Ecto neural progenitor cell (in vitro differentiated cells): Measurements from ENCODE around the gene PDLIM7.

Experiments
- DNase-seq: peaks from one replicate; pipeline ENCODE4 v3.0.0-alpha.2; 2018; ENCODE audit warnings: low spot score

The PDLIM7 gene

DNA sequence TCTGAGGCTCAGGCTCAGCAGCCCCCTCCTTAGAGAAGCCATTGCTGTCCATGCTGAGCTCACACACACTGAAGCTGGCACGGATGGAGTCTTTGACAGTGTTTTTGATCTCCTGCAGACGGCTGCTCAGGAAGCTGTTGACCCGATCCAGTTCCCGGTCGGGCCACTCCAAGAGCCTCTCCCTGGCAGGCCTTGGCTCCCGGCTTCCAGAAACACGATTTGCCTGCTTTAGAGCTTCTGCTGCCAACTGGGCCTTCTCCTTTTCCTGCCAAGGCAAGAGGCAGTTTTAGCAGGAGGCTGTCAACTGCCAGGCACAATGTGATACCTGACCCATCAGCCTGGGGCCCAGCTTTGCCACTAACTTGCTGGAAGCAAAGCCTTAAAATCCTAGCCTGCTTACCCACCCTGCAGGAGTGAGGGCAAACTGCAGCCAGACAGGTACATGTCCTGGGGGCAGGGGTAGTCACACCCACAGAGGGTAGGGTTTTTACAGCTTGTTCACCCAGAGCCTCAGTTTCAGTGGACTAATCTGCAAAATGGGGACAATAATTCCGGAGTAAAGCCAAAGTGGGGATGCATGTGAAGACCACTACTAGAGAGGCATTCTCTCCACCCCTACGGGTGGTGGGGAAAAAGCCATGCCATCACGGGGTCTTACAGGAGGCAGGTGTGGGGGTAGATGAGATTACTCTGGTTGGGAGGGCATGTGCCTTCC lies 27.7 kb upstream of the PDLIM7 start:
- DNase-seq, result no peak

DNA sequence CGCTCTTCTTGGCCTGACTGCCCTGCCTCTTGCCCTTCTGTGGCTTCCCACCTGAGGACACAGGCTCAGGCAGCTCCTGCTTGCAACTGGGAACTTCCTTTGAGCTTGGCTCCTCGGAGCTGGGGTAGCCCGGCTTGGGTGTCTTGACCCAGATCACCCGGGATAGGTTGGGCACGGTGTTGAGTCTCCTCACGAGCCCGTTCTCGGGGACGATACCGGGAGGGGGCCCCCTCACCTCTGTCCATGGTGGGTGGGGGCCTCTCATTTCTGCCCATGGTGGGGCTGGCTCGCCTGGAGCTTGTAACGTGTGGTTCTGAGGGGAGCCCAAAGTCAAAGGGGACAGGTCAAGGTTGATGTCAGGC lies 27.1 kb upstream of the PDLIM7 start:
- DNase-seq, result no peak

DNA sequence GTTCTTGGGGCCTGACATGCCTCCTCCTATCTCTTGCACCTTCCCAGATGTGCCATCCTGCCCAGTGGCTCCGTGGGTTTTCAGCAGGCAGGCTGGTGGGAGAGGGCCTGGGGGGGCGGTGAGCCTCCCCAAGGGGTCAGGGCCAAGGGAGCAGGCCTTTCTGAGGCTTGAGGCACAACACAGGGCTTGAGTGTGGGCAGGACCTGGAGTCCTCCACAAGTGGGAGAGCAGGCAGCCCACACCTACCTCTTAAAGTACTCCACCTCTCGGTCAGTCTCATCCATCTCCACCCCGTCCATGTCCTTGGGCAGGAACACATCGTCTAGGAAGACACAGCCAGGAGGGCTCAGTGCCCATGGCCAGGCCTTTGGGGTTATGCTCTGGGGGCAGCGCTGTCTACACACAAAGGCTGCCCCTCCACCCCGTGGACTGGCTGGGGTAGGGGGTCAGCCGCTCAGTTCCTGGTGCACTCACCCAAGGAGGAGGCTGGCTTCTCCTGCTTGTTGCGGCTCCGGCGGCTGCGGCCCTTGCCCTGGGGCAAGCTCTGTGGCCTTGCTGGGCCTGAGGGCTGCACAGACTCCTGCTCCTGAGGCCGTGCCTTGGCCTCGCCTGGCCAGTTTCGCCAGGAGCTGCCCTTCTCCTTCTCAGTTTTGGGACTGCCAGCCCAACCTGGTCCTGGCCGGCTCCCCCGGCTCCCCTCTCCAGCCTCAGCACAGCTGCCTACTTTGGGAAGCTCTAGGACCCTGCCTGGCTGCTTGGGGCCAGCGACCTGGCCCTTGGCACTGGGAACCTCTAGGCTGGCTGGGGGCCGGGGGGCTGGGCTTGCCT lies 26.5 kb upstream of the PDLIM7 start:
- DNase-seq, result no peak

DNA sequence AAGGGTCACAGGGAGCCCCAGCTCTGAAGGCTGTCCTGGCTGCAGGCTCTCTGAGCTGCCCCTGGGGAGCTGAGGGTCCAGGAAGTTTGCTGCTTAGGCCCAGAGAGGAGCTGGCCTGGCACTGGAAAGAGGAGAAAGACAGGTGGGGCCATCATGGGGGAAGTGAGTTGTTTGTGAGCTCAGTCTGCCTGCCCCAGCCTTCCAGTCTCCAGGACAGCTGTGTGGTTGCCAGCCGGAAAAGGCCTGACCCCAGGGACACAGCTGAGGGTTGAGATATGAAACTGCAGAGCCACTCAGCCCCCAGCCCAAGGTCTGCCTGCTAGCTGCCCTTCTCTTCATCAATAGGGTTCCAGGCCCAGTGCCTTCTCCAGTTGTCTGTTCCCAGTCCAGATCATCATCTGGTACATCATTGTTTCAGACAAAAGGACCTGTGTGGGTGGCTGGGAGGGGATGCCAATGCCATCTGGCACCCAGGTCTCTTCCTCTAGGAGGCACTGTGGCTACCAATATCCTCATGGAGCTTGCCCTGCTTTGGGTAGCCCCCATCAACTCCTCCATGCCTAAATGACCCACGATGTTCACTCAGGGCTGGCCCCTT lies 23.6 kb upstream of the PDLIM7 start:
- no peak for DNase-seq

DNA sequence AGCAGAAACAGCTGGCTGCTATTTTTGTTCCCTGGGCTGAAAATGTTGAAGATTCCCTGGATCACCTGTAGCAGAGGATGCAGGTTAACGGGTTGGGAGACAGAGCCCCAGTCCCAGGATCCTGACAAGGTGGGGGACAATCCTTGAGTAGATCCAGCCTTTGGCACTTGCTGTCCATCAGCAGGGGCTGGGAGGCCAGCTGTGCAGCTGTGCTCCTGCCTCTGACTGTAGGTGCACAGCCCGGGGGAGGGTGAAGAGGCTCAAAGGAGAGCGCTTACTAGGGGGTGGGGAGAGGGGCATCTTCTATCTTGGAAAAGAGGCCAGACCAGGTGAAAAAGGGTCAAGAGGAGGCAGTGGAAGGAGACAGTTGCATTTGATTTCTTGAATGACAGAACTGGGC lies 22.9 kb upstream of the PDLIM7 start:
- no peak for DNase-seq

DNA sequence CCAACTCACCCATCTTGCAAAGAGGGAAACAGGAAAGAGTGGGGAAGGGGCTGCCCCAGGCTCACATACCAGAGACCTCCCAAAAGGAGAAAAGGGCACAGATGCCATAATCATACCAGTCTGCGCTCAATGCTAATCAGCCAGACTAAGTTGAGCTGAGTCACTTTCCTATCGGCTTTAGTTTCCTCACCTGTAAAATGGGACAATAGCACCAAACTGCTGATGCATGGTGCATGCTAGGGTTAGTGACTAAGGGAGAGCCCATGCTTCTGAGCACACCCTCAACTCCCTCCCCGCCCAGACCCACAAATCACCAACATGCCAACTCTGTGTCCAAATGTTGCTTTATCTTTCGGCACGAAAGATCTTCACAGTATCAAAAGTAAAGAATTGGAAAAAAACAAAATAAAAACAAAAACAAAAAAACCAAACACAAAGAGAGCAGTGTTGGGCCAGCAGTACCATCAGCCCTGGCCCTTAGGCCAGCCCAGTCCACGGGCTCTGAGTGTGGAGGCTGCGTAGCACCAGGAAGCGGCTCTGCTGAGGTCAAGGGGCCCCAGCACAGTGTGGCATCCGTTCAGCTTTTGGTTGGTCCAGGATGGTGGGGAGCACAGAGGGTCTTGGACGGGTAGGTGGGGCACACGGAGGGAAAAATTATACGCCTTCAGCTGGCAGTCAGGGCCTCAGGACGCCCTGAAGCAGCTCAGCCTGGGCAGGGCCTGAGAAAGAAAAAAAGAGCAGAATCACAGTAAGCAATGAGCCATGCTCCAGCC lies 22.2 kb upstream of the PDLIM7 start:
- no peak for DNase-seq

DNA sequence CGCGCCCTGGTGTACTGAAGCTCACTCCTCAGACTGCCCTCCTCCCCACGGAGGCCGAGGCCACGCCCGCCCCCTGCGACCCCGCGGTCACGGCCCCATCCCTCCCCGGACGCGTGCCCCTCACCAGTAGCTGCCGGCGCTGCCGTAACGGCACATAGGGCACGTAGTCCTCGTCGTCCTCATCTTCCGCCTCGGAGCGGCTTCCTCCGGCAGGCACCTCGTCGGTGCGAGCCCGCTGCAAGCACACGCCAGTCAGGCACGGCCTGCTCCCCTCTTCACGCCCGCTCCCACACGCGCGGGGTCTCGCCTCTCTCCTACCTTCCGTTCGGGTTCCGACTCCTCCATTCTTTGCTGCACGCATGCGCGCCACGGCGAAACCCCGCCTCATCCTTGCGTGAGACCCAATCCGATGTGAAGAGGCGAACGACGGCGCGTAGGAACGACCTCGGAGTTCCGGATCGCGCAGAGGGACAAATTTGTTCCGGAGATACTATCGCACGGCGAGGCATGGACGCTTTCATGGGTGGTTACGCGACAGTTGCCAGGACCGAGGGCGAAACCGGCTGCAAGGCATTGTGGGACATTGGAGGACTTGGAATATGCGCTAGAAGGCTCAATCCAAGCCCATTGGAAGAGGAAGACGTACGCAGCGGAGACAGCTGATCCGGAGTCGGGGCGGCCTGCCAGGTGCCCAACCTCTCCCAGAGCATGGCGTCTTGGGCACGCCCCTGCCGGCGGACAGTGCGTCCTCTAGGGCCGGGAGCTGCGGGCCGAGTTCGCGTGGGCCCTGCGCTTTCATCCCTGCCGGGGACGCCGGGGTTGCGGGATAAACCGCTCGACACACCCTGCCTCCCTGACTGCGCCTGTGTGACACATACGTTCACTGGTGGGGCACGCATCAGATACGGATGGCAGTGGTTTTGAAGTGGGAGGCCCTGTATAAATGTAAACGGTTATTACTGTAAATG lies 19.5 kb upstream of the PDLIM7 start, which contains the start of gene DDX41:
DDX41 (minus strand) TSS at position 361 of the 968 bp plus-strand sequence; CDS start at position 345, 16 bp downstream.
- peak; percentile 97 for DNase-seq

DNA sequence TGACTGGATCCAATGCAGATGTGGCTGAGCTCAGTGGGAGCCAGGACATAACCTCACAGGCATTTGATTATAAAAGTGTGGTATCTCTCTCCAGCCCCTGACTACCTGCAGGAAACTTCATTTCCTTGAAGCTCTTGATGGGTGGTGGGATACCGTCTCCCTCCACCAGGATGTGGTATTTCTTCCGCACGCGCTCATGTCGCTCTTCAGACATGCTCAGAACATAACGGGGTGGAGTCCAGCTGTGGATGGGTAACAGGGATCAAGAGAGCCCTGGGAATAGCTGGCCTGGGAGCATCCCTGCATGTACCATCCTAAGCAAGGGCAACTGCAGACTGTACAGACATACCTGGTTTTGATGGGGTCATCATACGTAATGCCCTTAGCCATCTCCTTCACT lies 18.2 kb upstream of the PDLIM7 start:
- DNase-seq, result no peak

DNA sequence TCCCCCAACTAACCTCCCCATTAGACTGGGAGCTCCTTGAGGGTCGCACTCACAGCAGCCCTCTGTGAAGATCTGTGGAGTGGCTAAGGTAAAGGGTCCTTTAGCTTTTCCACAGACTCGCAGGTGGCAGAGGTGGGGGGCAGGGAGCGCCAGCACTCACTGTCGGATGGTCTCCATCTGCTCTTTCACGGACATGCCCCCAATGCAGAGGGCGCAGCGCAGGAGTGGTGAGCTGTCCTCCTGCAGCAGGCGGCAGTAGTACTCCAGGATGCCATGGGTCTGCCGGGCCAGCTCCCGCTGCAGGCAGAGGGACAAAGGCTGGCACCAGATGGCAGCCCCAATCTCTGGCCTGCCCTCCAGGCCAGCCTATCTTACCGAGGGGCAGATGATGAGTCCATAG lies 17.1 kb upstream of the PDLIM7 start:
- DNase-seq, result no peak

DNA sequence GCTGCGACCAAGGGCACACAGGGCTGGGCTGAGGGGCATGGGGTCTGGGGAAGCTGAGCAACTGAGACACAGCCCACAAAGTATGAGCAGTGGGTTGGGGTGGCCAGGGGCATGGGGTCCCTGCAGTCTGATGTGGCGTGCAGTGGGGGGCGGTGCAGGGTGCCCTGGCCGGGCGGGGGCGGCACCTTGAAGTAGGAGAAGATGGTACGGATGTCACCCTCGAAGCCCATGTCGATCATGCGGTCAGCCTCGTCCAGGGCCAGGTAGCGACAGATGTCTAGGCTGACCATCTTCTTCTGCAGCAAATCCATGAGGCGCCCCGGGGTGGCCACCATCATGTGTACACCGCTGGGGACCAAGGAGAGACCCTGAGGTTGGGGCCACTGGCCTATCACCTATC lies 16.1 kb upstream of the PDLIM7 start:
- no peak for DNase-seq

DNA sequence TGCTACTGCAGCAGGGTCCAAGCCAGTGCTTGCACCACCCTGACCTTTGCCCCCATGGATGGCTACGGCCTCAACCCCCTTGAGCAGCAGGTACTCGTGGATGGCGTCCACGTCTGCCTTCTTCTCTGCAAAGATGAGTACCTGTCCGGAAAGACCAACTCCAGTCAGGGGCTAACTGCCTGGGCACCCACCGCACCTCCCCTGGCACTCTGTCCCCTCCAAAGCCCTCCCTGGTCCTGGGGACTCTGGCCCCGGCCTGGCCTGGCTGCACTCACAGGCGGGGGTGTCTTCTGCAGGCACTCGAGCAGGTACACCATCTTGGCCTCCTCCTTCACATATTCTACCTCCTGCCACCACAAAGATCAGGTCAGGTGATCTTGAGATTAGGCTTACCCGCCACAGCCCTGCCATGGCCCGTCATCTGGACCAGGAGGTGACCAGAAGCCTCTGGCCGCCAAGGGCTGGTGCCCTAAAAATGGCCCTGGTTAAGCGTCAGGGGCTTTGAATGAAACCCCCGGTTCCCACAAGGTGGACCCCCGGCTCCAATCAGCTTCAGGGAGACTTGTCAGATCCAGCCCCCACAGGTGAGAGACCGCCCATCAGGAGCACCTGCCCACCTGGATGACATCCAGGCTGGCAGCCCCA lies 15.5 kb upstream of the PDLIM7 start:
- DNase-seq, result no peak

DNA sequence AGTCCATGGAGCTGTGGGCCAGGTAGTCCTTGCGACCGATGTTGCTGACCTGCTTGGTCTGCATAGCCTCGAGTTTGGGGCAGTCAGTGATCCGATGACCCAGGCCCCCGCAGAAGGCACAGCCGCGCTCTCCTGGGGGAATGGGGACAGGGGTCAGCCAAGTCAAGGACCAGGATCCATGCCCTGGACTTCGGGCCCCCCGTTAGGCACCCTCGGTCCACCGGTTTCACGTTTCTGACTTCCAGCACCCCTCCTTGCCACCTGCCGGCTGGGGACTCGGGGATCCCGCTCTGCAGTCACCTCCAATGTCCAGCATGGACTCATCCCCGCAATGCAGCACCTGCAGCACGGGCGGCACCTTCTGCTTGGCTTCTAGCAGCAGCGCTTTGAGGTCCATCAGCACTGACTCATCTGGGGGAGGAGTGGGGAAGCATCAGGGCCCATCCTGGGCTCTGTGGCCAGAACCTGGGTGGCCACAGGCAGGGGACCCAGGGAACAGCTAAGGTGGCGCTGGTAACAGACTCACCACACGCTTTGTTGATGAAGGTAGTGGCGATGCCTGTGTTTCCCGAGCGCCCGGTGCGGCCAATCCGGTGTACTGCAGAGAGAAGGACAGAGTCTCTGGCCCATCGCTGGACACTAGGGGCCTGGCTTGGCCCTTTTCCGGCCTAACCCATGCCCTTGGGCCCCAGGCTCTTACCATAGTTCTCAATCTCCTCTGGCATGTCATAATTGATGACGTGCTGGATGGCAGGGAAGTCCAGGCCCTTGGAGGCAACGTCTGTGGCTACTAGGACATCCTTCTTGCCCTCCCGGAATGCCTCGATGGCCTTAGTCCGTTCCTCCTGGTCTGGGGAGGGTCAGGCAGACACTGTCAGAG lies 14.6 kb upstream of the PDLIM7 start:
- DNase-seq, result no peak

DNA sequence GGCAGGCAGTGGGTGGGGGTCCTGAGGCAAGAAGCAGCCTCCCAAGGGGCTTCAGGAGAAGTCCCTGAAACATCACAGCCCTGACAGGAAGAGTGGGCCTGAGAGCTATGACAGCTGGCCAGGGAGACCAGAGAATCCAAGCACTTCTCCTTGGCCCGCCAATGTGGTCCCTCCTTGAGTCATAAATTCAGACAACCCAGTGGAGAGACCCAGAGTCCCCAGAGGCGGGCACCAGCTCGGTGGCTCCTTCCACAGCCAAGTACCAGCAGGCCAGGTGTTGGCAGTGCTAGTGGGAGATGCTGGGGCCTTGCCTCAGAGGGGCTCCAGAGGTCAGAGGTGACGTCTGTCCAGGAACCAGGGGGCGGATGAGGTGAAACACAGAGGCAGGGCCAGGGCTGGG lies 13.8 kb upstream of the PDLIM7 start:
- no peak for DNase-seq

DNA sequence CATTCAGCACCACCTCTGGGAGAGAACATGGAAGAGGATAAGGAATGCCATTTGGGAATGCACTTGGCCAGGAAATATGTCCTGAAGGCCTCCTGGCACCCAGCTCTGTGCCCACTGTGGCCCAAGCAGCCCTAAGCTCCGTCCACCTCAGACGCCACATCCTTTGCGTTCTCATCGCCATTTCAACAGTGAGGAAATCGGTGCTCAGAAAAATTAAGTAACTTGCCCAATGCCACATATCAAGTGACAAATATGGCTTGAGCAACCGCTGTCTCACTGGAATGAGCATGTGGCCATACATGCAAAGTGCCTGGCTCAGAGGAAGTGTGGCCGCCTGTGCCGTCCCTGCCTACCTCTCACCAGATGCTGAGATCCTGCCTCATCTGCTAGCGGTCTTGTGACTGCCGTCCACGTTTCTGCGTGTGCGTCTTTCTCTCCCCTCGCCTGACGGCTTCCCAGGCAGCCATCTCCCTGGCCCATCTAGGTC lies 13.2 kb upstream of the PDLIM7 start:
- DNase-seq, result no peak

DNA sequence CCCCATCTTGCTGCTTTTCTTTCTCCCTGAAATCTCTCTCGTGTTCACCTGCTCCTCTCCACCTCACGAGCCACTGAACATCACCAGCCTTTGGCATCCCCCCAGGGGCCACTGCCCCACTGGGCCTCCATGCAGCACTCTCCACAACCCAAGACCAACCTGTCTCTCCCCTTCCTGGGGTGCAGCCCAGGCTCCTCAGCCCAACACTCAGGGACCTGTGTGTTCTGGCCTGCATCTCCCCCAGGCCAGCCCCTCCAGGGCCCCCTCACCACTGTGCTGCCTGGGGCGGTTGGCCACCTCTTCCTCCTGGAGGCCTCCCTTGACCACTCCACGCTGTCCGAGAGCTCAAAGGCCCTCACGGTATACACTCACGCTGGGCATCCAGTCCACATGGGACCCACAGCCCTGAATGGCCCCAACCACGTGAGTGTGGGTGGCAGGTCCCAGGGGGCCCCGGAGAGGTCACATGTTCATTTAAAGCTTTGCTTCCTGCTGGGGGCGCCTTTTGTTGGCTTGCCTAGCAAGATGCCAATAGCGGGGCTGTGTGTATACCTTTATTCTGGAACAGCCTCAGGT lies 12.7 kb upstream of the PDLIM7 start:
- no peak for DNase-seq

DNA sequence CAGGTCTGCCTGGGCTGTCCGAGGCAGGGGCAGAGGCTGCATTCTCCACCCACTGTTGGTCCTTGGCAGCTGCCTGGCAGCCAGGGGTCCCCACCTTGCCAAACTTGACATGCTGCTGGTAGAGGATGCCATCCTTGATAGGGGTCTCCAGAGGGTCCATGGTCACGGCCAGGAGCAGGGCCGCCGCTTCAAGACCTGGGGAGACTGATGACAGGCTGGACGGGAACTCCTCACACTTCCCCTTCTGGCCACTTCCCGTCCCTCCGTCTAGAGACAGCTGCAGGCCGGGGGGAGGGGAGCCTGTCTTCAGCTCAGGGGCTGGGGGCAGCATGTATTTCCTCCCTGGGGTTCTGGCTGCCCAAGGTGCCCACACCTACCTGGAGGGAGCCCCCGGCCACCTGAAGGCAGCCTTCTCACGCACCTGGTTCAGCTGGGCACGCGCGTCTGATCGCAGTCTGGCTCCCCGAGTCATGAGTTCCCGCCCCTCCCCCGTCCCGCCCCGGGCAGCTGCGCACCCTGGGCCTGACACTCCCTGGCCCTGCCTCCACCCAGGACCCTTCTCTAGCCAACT lies 12.1 kb upstream of the PDLIM7 start, which contains the start of gene DOK3:
DOK3 (minus strand) TSS at position 446 of the 571 bp plus-strand sequence; CDS start at position 160, 286 bp downstream.
- DNase-seq, result no peak

DNA sequence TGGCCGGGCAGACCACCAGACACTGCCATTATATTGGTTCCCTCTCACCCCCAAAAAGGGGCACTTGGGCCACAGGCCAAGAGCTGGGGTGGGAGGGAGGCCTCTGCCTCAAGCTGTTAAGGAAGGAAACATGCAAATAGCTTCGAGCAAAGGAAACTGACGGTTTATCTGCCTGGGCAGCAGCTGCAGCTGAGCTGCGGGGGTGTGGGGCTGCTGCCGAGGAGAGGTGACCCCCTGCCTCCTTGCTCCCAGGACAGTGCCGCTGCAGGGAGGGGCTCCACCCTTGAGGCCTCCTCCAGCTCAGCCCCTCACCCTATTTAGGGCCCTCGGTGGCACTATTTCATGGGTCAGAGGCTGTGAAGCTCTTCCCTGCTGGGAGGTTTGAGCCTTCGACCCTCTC lies 11.4 kb upstream of the PDLIM7 start:
- no peak for DNase-seq

DNA sequence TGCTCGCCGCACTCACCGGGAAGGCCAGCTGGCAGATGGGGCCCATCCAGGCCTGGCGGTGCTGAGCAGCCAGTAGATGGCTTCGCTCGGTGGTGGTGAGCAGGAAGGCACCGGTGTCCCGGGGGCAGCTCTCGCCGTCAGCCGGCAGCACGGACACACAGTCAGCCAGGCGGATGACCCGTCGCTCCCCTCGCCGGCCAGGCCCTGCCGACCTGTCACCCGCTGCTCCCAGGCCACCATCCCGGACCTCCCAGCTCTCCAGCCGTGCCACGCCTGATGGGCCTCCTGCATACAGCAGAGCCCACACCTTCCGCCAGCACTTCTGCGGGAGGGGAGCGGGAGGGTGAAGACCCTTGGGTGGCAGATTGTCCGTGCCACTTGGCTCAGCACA lies 10.8 kb upstream of the PDLIM7 start:
- no peak for DNase-seq
